Left forelimb (tissue), 1 donor: ENCODE data around the gene MAPK10.
"Not testable (repeated sequence)": the region's sequence is repeated elsewhere in the genome, so short reads cannot be mapped to it uniquely, and the experiment has no call there.

Experiments used
- DNase-seq: peaks from one replicate; pipeline ENCODE4 v3.0.0-alpha.2; 2018; ENCODE audit warnings: low spot score

The MAPK10 gene

GRCh38 chr4:86338989-86339388, 20.9 kb downstream of the MAPK10 start:
- DNase-seq: no peak

DNA sequence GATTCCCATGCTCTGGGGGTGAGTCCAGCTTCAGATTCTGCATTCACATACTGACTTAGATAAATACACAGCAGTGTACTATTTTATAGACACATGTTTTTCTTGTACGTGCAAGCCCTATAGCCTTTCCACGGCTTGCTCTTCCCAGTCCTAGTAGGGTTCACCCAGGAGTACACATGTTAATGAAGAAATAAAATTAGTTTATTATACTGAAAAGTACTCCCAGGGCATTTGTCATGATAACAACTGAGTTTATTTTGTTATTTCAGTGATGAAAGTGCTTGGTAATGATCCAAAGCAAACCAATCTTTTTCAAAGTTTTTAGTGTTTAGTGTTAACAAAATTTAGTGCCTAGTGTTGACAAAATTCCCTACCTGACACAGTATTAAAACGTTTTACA, 21.3 kb downstream of the MAPK10 start:
- DNase-seq: no peak

- DNase-seq: no peak
Observed at GRCh38 chr4:86334020-86334750, 25.7 kb downstream of the MAPK10 start.

- DNase-seq: no peak
Observed at GRCh38 chr4:86333236-86333635, 26.6 kb downstream of the MAPK10 start.

DNA sequence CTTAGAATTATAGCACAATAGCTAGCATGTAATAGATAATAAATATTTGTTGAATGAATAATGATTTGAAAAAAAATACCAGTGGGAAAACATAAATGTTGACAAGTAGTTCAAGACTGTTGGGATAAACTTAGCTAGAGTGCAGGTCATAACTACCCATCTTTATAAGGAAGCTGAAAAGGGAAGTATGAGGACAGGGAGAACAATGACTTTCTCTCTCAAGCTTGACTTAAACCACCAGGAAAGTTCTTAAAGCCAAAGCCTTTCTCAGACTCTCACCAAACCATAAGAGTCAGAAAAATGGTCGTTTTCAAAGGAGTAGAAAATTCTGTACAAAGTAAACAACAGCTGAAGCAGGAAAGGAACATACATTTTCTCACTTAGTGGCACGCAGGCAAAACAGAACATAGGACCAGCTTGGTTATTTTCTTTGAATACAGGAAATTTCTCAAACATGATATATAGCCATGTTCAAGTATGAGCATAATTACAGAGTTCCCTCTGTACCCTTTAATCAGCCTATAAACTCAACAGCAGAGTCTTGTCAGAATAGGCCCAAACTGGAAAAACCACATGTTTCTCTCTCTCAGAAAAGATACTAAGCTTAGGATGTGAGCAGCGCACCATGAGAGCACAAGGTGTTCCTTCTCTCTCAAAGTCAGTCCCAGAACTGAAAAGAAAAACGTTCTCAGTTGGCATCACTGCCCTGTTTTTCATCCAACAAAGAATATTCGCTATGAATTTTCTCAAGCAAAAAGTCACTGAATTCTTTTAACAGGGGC, 28.7 kb downstream of the MAPK10 start:
- DNase-seq: no peak

DNA sequence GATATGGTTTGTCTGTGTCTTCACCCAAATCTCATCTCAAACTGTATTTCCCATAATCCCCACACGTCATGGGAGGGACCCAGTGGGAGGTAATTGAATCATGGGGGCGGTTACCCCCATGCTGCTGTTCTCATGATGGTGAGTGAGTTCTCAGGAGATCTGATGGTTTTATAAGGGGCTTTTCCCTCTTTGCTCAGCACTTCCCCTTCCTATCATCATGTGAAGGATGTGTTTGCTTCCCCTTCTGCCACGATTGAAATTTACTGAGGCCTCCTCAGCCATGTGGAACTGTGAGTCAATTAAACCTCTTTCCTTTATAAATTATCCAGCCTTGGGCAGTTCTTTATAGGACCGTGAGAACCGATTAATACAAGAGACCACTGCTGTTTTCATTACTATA, 29.4 kb downstream of the MAPK10 start:
- not testable (repeated sequence) for DNase-seq

DNA sequence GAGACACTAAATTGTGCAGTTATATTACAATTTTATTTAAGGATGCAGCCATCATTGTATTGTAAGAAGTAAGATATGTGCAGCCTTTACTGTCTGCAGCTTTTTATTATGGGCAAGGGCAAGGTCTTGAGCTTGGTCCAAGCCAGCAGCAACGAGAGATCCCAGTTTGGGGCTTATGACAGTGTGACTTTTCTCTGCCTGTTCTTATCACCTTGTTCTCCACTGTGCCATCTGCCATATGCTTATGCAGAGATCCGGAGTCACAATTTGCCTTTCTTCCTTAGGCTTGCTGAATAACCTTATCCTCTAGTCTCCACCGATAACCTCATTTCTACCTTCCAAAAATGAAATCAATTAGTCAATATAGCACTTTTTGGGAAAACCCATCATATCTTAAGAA, 30.4 kb downstream of the MAPK10 start:
- DNase-seq: no peak

DNA sequence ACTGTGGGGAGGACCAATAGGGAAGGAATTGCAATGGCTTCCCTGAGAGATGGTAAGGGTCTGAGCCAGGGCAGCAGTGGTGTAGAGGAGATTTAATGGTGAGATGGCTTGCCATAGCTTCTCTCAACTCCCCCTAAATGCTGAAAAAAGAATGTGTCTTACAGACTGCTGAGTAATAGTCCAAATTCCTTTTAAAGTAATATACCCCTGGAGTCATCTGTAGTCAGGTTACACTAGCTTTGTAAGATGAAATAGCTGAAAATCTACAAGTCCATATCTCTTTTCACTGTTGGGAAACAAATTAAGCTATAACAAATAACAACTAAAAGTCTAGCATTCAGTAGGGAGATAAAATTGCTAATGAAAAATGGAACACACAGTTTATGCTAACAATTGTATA, 33.5 kb downstream of the MAPK10 start:
- no peak for DNase-seq

GRCh38 chr4:86319390-86319789, 40.5 kb downstream of the MAPK10 start:
- no peak for DNase-seq

- DNase-seq: no peak
Observed at GRCh38 chr4:86315579-86315978, 44.3 kb downstream of the MAPK10 start.

GRCh38 chr4:86313656-86314055, 46.2 kb downstream of the MAPK10 start:
- DNase-seq: no peak

- DNase-seq: no peak
Observed at GRCh38 chr4:86307432-86307831, 52.4 kb downstream of the MAPK10 start.

- no peak for DNase-seq
Observed at GRCh38 chr4:86306816-86307215, 53.0 kb downstream of the MAPK10 start.

DNA sequence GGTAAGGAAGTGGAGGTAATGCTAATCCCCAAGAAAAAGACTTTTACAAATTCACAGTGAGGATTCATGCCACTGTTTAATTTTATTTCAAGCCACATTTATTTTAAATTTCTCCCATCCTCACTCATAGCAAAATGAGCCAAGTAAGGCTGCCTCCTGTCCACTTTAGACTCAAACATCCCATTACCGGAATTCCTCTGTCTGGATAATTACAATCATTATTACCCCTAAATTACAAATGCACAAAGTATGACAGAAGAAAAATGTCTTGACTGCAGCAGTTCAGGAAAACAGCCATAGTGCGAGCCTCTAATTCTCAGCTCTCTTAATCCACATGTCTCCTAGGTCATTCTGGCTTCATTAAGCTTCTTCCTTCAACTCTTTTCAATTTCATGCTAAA, 57.0 kb downstream of the MAPK10 start:
- no peak for DNase-seq

- DNase-seq: no peak
Observed at GRCh38 chr4:86302251-86302650, 57.6 kb downstream of the MAPK10 start.

DNA sequence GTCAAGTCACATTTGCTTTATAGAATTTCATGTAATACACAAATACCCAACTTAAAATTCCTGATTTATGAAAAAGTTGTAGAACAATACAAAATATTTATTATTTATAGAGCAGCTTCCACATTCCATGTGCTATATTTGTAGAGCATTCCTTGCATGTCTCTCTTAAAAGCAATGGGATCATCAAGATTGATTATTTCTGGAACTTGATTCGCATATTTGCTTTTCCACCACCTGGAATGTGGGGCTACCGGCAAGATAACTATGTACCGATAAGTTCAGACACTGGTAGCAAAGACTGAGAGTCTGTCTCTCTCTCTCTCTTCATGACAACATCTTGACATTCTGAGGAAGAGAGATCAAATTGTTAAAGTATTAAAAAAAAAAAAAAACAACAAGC, 59.3 kb downstream of the MAPK10 start:
- DNase-seq: no peak

DNA sequence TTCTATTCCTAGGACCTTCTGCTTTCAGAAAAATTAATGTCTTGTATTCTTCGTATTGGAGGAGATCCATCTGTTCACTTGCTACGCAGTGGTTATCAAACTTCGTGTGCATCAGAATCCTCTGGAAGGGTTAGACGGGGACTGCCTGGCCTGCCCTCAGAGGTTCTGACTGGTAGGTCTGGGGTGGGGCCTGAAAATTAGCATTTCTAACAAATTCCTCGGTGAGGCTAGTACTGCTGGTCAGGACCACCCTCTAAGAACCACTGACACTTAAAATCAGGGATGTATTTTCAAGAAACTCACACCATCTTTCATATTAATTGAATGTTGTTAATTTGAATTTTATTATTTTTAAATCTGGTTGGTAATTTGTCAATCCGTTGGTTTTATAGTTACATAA, 63.0 kb downstream of the MAPK10 start:
- DNase-seq: no peak

DNA sequence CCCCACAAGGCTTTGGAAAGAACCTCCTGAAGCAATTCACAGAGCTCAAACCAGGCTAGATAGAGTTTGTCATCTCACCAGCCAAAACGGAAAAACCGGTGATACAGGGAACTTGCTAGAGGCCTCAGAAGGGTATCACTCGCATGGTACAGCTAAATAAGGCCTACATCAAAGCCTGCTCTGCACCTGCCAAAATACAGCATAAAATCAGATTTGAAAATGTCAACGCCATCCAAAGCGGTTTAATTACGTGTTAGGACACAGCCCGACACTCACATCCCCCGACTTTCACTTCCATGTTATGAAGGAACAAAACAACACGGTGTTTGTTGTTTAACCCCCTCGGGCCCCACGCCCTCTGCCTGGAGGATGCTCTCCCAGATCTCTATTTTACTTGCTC, 65.0 kb downstream of the MAPK10 start:
- DNase-seq: no peak

DNA sequence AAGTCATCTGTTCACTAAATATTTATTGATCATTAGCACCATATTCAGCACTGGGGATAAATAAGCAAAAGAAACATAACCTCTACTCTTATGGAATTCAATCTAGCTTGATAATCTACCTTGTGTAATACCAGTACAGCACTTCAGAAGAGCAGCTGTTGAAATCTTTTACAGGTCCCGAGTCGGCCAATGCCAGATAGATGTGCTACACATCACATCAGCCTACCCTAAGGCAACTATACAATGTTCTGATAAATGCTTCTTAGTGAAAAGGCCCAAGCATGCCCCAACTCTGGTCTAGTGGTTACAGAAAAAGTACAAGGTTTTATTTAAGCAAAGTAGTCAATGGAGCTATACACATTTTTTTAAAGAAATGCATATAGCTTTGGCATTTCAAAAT, 68.7 kb downstream of the MAPK10 start:
- DNase-seq: no peak

DNA sequence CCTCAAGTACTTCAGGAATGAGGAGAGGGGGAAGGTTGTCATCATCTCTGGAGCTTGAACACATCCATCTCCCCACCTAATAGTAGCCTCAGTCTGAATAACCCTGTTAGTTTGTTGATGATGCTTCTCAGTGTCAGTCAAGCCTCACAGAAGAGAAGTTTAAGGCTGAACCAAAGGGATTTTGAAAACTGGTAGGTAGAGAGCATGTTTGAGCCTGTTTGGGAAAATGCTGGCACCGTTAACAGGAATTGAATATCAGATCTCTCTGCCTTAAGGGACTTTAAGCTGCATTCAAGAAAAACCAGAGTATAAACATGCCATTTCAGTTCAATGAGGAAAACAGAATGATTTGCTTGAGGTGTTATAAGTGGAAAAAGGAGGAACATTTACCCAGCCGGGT, 73.1 kb downstream of the MAPK10 start:
- DNase-seq: no peak

- DNase-seq: no peak
Observed at GRCh38 chr4:86283371-86283770, 76.5 kb downstream of the MAPK10 start.

- DNase-seq: no peak
Observed at GRCh38 chr4:86280246-86280645, 79.6 kb downstream of the MAPK10 start.

- DNase-seq: no peak
Observed at GRCh38 chr4:86279293-86279960, 80.4 kb downstream of the MAPK10 start.
